Activated CD4-positive, alpha-beta T cell treated with anti-CD3 and anti-CD28 coated beads, Interleukin-2, Interleukin-6, amounts not matched to agents 100 ng/mL and 50 ng/mL, durations not matched to agents 16 hours and 8 hours (primary cell): ENCODE measurements around the gene SNX30.

ENCODE experiments used
- DNase-seq: peaks from one replicate; pipeline ENCODE4 v3.0.0-alpha.2; 2020

SNX30 gene

GRCh38 chr9:112861638-112862555 lies 111.3 kb downstream of the SNX30 start:
- no peak for DNase-seq

GRCh38 chr9:112863214-112863613 lies 112.7 kb downstream of the SNX30 start:
- DNase-seq: no peak

DNA sequence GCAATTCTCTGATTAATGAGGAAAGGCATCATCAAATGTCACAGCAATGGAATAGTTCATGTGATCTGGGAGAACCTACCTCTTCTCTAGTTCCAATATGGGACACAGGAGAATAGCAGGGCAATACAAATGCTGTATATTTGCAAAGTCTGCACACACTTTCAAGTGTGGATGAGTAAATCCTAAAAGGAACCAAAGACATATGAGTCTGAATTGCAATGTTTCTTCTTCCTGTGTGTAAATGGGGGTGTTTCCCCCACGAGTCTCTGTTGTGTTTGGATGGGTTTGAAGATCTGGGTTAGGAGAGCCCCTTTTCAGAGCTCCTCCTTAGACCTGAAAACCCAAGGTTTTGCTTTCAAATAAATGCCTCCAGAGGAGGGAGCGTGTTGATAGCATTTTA lies 113.2 kb downstream of the SNX30 start:
- no peak for DNase-seq

- no peak for DNase-seq
These were observed 113.8 kb downstream of the SNX30 start for GRCh38 chr9:112864403-112864802.

DNA sequence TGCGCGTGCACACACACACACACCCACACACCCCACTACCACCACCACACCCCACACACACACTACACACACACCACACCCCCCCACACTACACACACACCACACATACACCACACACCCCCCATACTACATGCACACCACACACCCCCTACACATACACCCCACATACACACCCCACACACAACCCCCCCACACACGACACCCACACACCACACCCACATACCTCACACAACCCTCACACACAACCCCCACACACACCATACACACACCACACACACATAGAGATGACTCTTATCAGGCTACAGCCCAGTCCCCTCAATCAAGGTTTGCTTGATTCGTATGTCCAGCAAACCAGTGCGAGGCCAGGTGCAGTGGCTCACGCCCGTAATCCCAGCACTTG lies 114.4 kb downstream of the SNX30 start:
- DNase-seq: no peak

GRCh38 chr9:112866662-112867274 lies 116.2 kb downstream of the SNX30 start:
- no peak for DNase-seq

GRCh38 chr9:112867275-112867991 lies 116.9 kb downstream of the SNX30 start:
- peak; percentile 51 for DNase-seq

DNA sequence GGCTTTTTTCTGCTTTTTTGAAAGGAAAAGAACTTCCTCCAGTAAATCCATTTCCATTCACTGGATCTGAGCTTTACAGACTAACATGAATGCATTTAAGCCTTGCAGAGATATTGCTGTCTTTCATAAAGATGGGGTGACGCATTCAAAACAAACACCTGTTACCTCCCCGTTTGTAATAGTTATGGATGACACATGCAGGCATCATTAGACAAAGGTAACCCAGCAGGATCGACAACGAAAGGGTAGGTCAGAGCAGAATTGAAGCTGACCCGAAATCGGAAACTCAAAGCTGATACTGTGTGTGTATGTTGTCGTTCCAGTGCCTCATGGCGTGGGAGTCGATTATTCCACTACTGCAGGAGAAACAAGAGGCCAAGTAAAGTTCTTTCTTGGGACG lies 117.9 kb downstream of the SNX30 start:
- DNase-seq: no peak

DNA sequence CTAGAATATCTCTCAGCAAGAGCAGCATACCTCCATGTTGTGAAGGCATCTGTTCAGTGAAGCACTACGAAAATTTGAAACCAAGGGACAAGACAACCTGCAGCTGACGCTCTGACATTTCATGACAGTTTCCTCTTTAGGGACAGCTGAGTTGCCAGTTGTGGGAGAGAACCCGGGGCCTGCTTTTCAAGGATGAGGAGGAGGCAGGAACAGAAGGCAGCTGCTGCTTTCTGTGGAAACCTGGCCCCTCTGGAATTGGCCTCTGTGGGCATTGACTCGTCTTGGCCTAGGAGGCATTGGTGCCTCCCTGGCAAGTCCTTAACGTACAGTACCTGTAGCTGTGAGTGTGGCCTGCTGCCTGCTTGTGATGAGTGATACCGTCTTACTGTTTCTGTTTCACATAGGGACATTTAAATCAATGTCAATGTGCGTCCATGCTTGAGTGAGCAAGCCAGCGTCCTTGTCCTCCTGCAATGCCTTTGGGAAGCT lies 118.5 kb downstream of the SNX30 start:
- DNase-seq: no peak

GRCh38 chr9:112869917-112870316 lies 119.4 kb downstream of the SNX30 start:
- no peak for DNase-seq

- no peak for DNase-seq
These were observed 120.0 kb downstream of the SNX30 start for GRCh38 chr9:112870556-112870955.

DNA sequence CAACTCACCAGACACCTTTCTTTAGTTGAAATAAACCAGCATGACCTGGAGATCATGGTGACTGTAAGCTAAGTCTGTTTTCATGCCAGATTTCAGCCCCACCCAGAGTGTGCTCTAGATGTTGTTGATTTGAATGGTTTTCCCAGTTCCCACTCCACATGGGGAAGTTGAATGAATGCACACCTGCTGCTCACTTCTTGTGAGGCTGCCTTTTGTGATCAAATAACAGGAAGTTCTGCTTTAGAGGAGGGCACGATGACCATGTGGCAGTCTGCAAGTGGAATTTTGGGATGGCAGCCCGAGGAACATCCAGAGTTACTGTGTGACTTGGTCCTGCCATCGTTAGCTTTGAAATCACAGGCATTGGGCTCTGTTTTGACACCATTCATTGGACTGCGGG lies 121.5 kb downstream of the SNX30 start:
- DNase-seq: no peak

DNA sequence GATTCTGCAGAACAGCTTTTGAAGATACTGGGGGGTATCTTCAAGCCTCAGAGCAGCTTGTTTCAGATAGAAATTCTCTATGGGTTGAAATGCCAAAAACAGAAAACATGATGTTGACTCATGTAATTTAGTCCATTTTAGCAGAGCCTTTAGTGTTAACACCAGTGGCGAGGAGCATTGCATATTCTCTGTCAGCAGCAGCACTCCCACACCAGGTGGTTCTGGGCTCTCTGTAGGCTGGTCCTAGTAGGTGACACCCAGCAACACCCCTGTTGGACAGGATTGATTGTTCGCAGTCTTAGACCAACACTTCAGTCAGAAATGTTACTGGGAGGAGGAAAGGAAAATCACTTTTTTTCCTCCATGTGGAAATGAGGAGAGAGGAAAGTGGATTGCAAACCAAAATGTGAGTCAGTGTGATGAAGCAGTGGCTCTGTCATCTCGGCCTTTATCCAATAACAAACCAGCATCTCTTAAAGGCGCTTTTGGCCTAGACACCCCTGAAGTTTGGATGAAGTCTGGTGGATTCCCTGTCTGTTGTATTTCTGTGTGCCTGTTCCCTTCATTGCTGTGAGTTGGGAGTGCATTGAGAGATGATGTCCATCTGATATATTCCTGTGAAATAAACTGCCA lies 123.3 kb downstream of the SNX30 start:
- no peak for DNase-seq

DNA sequence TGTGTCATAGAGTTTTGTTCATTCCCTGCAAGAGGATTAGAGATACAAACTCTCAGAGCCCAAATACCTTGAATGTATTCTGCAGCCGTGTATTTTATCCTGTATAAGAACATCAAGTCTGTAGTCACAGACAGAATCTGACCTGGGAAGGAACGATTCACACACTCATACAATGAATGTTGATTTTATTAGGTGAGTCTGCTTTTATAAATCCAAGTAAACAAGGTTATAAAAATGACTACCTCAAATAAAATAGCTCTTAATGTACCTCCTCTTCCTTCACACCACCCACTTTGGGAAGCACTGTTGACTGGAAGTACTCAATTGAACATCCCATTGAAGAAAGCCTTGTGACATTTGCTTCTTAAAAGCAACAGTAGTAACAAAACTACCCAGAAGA lies 128.2 kb downstream of the SNX30 start:
- no peak for DNase-seq

DNA sequence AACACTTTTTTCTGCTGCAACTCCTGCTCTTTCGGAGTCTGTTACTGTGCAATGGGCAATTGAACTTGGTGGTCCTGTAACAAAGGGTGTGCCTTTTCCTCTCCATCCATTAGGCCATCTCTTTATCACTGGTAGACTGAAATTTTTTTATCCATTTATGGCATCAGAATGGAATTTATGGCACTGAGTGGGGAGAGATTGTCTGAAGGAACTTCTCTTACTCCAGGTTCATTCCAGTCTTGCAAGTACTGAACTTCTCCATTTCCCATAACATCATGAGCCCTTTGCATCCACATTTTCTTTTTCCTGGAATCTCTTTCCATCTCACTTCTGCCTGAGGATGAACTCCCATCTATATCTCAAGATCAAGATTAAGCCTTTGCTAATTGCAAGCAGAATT lies 130.1 kb downstream of the SNX30 start:
- DNase-seq: no peak

DNA sequence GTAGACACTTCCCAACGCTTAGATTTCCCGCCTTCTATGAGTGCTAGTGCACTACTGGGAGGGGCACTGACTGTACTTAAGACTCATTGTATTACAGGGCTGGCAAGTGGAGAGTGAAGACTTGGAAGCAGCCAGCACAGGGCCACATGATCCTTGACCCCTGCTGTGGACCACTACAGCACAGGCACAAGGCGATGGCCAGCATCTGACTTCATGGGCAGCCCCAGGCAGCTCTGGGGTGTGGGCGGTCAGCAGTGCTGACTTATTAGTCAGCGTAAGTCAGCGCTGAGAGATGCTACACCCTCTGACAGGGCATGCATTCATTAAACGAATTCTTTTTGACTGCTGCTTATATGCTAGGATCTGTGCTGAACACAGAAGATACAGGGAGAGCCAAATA lies 130.8 kb downstream of the SNX30 start:
- no peak for DNase-seq

DNA sequence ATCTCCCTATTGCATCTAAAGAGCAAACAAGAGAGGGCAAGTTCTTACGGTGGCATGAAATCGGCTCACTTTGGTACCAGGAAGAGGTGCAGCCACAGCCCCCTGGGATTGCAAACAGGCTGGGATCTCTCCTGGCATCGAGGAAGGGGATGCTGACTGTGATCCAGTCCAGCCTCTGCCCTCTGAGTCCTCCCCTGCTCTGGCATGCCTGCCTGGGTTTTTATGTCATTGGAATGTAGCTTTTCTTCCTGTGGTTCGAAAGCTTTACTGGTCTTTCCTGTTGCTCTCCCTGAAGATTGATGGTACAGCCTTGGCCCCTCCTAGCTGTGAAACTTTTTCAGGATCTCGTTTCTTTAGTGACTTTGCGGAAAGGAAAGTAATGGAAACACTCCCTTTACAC lies 133.5 kb downstream of the SNX30 start:
- DNase-seq: no peak

DNA sequence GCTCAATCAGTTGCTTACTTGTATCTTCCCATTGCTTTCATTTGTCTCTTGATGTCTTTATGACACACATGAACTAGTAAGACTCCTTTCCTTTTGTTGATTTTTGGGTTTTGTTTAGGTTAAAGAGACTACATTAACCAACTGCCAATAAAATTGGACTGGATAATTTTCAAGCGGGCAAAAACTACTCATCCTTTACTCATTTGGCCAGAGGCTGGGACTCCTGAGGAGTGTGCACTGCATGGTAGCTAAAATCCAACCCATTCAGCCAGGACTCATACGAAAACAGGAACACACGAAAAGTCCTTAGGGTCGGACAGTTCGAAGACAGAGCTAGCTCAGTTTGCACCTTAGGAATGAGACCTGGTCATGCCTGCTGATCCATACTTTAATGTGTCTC lies 134.2 kb downstream of the SNX30 start:
- no peak for DNase-seq

DNA sequence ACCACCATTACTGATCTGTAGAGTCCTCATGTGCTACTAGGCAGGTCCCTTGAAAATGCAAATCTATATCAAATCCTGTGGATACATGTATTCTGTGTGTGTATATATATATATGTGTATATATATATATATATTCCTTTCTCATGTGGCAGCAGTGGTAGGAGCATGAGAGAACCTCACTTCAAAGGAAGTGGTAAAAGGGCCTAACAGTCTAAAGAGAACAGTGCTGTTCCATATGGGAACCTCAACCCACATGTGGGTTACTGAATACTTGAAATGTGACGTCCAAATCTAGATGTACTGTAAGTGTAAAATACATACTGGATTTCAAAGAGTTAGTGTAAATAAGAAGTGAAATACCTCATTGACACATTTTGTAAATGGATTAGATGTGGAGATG lies 134.8 kb downstream of the SNX30 start:
- DNase-seq: no peak

GRCh38 chr9:112886351-112886750 lies 135.8 kb downstream of the SNX30 start:
- no peak for DNase-seq

GRCh38 chr9:112887381-112887780 lies 136.8 kb downstream of the SNX30 start:
- no peak for DNase-seq

GRCh38 chr9:112890106-112891081 lies 139.8 kb downstream of the SNX30 start, which contains the start of gene SLC46A2:
TSS of gene SLC46A2 (minus strand) at chr9:112890876. CDS start at chr9:112890681, 195 bp downstream.
- DNase-seq: no peak
